GM12878 (cell line): ENCODE results near the gene ETS1. TPM values are rescaled to one million over a fixed set of nuclear protein-coding genes. Genes with fewer than 3 reads are reported as not detected.

ENCODE experiments used
- ATAC-seq: fragments of 200-7000 bp; cut with Tn5 transposase; 3 replicates; pipeline ENCODE4 v1.9.1; 2020; ENCODE audit warnings: mild to moderate bottlenecking, moderate library complexity
- BruUV-seq: library from RNA; stranded (reverse); fragments of 400-500 nt; replicated peaks from 2 replicates; lab custom pipeline; 2021; lab: Mats Ljungman, UMichigan
- CTCF ChIA-PET: fragments of 300-600 bp; sonication (Branson Sonifier 250); formaldehyde crosslinking; extraction: SDS; loops from one replicate; lab custom pipeline; 2021; ENCODE audit warnings: inconsistent platforms; lab: Yijun Ruan, JAX
- POLR2A ChIA-PET: fragments of 350-600 bp; formaldehyde crosslinking; extraction: SDS; loops from one replicate; lab custom pipeline; 2021; ENCODE audit warnings: inconsistent platforms; lab: Charles Lee
- RAD21 ChIA-PET: fragments of 300-600 bp; sonication (Branson Sonifier 250); formaldehyde crosslinking; loops from one replicate; lab custom pipeline; 2023; ENCODE audit warnings: antibody characterized with exemption; ENCODE audit not compliant: unreplicated experiment; lab: Charles Lee
- SMC1A ChIA-PET: fragments of 300-600 bp; sonication (Branson Sonifier 250); formaldehyde crosslinking; loops from one replicate; lab custom pipeline; 2023; ENCODE audit not compliant: unreplicated experiment, uncharacterized antibody; lab: Charles Lee
- DNase-seq: peaks from one replicate; pipeline ENCODE4 v3.0.0-alpha.2; 2011; ENCODE audit warnings: low read depth, low spot score
- FAIRE-seq: peaks from 3 replicates; lab custom pipeline; 2011; peaks lifted over from hg19 to GRCh38; lab: Jason Lieb, UNC
- H2AFZ ChIP-seq: 2 replicates; pipeline ENCODE4 v1.6.0; 2011; ENCODE audit warnings: low read depth, low read length, control low read depth; ENCODE audit not compliant: control insufficient read depth
- H3K27ac ChIP-seq: 2 replicates; pipeline ENCODE4 v1.5.1; 2011; ENCODE audit warnings: control low read depth; ENCODE audit not compliant: control insufficient read depth, insufficient read depth
- H3K27me3 ChIP-seq, 2 experiments: replicated peaks in 1 of 2; 2 replicates each; pipeline versions ENCODE4 v1.6.0 to v1.6.1; 2011; ENCODE audit warnings: low read length in 1 of 2; ENCODE audit not compliant: control insufficient read depth in 2 of 2, insufficient read depth in 2 of 2
- H3K36me3 ChIP-seq, 2 experiments: 2 replicates each; pipeline ENCODE4 v1.5.1; 2011; ENCODE audit warnings: low read length in 1 of 2; ENCODE audit not compliant: control insufficient read depth in 2 of 2, insufficient read depth in 2 of 2
- H3K4me1 ChIP-seq: 2 replicates; pipeline ENCODE4 v1.6.1; 2011; ENCODE audit warnings: mild to moderate bottlenecking, low read length, moderate library complexity, mixed read lengths; ENCODE audit not compliant: control insufficient read depth, insufficient read depth
- H3K4me2 ChIP-seq: 2 replicates; pipeline ENCODE4 v1.6.0; 2011; ENCODE audit warnings: control low read depth; ENCODE audit not compliant: control insufficient read depth, insufficient read depth
- H3K4me3 ChIP-seq: fragments of 200-600 bp; sonication (generic); 2 replicates; pipeline ENCODE4 v1.5.1; 2016
- H3K79me2 ChIP-seq: 2 replicates; pipeline ENCODE4 v1.6.0; 2011; ENCODE audit warnings: low read length; ENCODE audit not compliant: control insufficient read depth, insufficient read depth
- H3K9ac ChIP-seq: 2 replicates; pipeline ENCODE4 v1.8.0; 2011; ENCODE audit warnings: low read length, control low read depth, mixed read lengths; ENCODE audit not compliant: control insufficient read depth, insufficient read depth
- H3K9me3 ChIP-seq: replicated peaks from 3 replicates; pipeline ENCODE4 v1.5.1; 2011; ENCODE audit warnings: mild to moderate bottlenecking, low read length; ENCODE audit not compliant: control insufficient read depth, insufficient read depth
- H4K20me1 ChIP-seq: 2 replicates; pipeline ENCODE4 v1.6.0; 2011; ENCODE audit not compliant: control insufficient read depth, insufficient read depth
- BMI1 ChIP-seq: fragments of 450-650 bp; IDR thresholded peaks from 2 replicates; pipeline ENCODE4 v1.6.1; 2016; ENCODE audit warnings: mild to moderate bottlenecking, moderate library complexity, borderline replicate concordance
- CHD1 ChIP-seq: IDR thresholded peaks from 2 replicates; pipeline ENCODE4 v1.6.1; 2012; ENCODE audit warnings: low read depth, low read length, improper control_type of control experiment
- EGR1 ChIP-seq, 2 experiments: IDR thresholded peaks; 1 replicate in 1 of 2; 2 replicates in 1 of 2; pipeline ENCODE4 v1.6.1; 2011 to 2012; ENCODE audit warnings: low read depth in 2 of 2, low read length in 2 of 2, borderline replicate concordance in 1 of 2, mild to moderate bottlenecking in 1 of 2, moderate library complexity in 1 of 2
- GABPA ChIP-seq: IDR thresholded peaks from 2 replicates; pipeline ENCODE4 v1.6.1; 2014; ENCODE audit warnings: antibody characterized with exemption, low read depth, mild to moderate bottlenecking, inconsistent platforms
- HCFC1 ChIP-seq: fragments of 150-350 bp; IDR thresholded peaks from 2 replicates; pipeline ENCODE4 v1.6.1; 2014; ENCODE audit warnings: low read length
- NFIC ChIP-seq: IDR thresholded peaks from 2 replicates; pipeline ENCODE4 v1.6.1; 2012; ENCODE audit warnings: low read depth, mild to moderate bottlenecking, inconsistent platforms, low read length, moderate library complexity
- POU2F2 ChIP-seq: IDR thresholded peaks from 3 replicates; pipeline ENCODE4 v1.6.1; 2011; ENCODE audit warnings: low read depth, mild to moderate bottlenecking, low read length, borderline replicate concordance
- RAD51 ChIP-seq: fragments of 450-650 bp; IDR thresholded peaks from 2 replicates; pipeline ENCODE4 v1.6.1; 2016; ENCODE audit warnings: moderate library complexity, mild to moderate bottlenecking, inconsistent platforms
- RB1 ChIP-seq: fragments of 450-650 bp; formaldehyde crosslinking; IDR thresholded peaks from 2 replicates; pipeline ENCODE4 v1.6.1; 2017; ENCODE audit warnings: mild to moderate bottlenecking, borderline replicate concordance
- WGBS: methylation state at CpG from one replicate; pipeline ENCODE4 v1.1.6; 2016; ENCODE audit warnings: low lambda C conversion rate; ENCODE audit not compliant: insufficient replicate concordance, insufficient coverage; ENCODE audit errors: missing lambda C conversion rate; 5-methylcytosine and 5-hydroxymethylcytosine counted together
- in situ Hi-C: fragments of 300-500 bp; cut with MboI; formaldehyde crosslinking; loops from 9 replicates; pipeline ENCODE4 v1.14.3; 2018; ENCODE audit warnings: mixed read lengths
- intact Hi-C: fragments of 100-400 bp; cut with micrococcal nuclease; formaldehyde crosslinking; loops from one replicate; pipeline ENCODE4 v1.14.2; 2022; ENCODE audit not compliant: unreplicated experiment
- polyA plus RNA-seq, 11 experiments: library from polyadenylated mRNA; depleted of rRNA in 4 of 11; unstranded in 6 of 11; stranded (reverse) in 5 of 11; fragments of >200 nt; fragmentation: Nextera tagmentation in 4 of 11; fragmentation: Illumina TruSeq in 1 of 11; extraction: Ambion mirVana in 4 of 11; extraction: Trizol in 1 of 11; gene quantifications; 1 replicate in 1 of 11; 2 replicates in 10 of 11; pipeline versions ENCODE4 v1.2.1 to v1.2.3, GENCODE V29; 2011 to 2016; ENCODE audit warnings: inconsistent platforms in 2 of 11, missing spikeins in 2 of 11, low read depth in 1 of 11
- total RNA-seq, 4 experiments: library from RNA; depleted of rRNA in 3 of 4; stranded (reverse); fragments of >200 nt in 3 of 4; fragmentation: Illumina TruSeq in 1 of 4; extraction: Trizol in 1 of 4; gene quantifications; 2 replicates each; pipeline versions ENCODE4 v1.2.1 to v1.2.3, GENCODE V29; 2013 to 2021
- TF ChIP-seq, protein P1 (sequence below): IDR thresholded peaks from 2 replicates; pipeline ENCODE4 v1.6.1; 2012; ENCODE audit warnings: mild to moderate bottlenecking, low read depth, low read length
- TF ChIP-seq, protein P2 (sequence below): fragments of 450-650 bp; IDR thresholded peaks from 2 replicates; pipeline ENCODE4 v1.6.1; 2017; ENCODE audit warnings: mild to moderate bottlenecking, moderate library complexity
- TF ChIP-seq, protein P3 (sequence below): fragments of 450-650 bp; IDR thresholded peaks from 2 replicates; pipeline ENCODE4 v1.6.1; 2017; ENCODE audit warnings: borderline replicate concordance

Gene ETS1
- total and polyA plus RNA-seq, 10 of the 15 experiments (the other 5 are each of a cell fraction or from before 2014, with no cell fraction given), result 12.5 to 112 (median 55.5) TPM

DNA sequence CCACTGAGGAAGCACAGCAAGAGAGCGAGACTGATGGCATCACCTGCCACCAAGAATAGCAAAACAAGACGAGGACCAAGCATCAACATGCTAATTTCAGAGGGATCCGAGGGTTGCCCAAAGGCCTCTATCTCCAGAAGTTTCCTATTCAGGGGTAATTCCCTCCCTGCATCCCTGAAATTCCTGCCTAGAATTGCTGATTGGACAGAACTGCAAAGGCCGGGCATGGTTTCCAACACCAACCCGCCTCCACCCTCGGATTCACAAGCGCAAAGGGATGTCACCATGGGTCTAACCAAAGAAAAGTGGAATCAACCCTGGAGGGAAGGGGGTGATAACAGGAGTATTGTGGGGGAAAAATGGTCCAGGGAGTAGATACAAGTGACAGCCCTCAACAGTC is 28.3 kb upstream of the ETS1 start:
- Histone ChIP-seq H3K4me1 (peaks cover 34% of the 10 kb centered on the region), H4K20me1 (no peaks in the 10 kb centered on the region)
- intact Hi-C loops, result no loop called here
- TF ChIP-seq, protein P1, sequence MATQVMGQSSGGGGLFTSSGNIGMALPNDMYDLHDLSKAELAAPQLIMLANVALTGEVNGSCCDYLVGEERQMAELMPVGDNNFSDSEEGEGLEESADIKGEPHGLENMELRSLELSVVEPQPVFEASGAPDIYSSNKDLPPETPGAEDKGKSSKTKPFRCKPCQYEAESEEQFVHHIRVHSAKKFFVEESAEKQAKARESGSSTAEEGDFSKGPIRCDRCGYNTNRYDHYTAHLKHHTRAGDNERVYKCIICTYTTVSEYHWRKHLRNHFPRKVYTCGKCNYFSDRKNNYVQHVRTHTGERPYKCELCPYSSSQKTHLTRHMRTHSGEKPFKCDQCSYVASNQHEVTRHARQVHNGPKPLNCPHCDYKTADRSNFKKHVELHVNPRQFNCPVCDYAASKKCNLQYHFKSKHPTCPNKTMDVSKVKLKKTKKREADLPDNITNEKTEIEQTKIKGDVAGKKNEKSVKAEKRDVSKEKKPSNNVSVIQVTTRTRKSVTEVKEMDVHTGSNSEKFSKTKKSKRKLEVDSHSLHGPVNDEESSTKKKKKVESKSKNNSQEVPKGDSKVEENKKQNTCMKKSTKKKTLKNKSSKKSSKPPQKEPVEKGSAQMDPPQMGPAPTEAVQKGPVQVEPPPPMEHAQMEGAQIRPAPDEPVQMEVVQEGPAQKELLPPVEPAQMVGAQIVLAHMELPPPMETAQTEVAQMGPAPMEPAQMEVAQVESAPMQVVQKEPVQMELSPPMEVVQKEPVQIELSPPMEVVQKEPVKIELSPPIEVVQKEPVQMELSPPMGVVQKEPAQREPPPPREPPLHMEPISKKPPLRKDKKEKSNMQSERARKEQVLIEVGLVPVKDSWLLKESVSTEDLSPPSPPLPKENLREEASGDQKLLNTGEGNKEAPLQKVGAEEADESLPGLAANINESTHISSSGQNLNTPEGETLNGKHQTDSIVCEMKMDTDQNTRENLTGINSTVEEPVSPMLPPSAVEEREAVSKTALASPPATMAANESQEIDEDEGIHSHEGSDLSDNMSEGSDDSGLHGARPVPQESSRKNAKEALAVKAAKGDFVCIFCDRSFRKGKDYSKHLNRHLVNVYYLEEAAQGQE, result no peak
- TF ChIP-seq BMI1, result no peak
- TF ChIP-seq, protein P2, sequence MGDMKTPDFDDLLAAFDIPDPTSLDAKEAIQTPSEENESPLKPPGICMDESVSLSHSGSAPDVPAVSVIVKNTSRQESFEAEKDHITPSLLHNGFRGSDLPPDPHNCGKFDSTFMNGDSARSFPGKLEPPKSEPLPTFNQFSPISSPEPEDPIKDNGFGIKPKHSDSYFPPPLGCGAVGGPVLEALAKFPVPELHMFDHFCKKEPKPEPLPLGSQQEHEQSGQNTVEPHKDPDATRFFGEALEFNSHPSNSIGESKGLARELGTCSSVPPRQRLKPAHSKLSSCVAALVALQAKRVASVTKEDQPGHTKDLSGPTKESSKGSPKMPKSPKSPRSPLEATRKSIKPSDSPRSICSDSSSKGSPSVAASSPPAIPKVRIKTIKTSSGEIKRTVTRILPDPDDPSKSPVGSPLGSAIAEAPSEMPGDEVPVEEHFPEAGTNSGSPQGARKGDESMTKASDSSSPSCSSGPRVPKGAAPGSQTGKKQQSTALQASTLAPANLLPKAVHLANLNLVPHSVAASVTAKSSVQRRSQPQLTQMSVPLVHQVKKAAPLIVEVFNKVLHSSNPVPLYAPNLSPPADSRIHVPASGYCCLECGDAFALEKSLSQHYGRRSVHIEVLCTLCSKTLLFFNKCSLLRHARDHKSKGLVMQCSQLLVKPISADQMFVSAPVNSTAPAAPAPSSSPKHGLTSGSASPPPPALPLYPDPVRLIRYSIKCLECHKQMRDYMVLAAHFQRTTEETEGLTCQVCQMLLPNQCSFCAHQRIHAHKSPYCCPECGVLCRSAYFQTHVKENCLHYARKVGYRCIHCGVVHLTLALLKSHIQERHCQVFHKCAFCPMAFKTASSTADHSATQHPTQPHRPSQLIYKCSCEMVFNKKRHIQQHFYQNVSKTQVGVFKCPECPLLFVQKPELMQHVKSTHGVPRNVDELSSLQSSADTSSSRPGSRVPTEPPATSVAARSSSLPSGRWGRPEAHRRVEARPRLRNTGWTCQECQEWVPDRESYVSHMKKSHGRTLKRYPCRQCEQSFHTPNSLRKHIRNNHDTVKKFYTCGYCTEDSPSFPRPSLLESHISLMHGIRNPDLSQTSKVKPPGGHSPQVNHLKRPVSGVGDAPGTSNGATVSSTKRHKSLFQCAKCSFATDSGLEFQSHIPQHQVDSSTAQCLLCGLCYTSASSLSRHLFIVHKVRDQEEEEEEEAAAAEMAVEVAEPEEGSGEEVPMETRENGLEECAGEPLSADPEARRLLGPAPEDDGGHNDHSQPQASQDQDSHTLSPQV, result no peak
- no peak for TF ChIP-seq NFIC
- TF ChIP-seq EGR1 (IDR thresholded peaks at IDR 0.05; ENCODE audit: borderline replicate concordance in 1 of 2, low read depth in 2 of 2, low read length in 2 of 2), result no peak
- no peak for TF ChIP-seq RB1
- TF ChIP-seq GABPA, result no peak
- TF ChIP-seq POU2F2, result no peak
- TF ChIP-seq HCFC1, result no peak
- TF ChIP-seq CHD1, result no peak
- no peak for TF ChIP-seq RAD51
- TF ChIP-seq, protein P3, sequence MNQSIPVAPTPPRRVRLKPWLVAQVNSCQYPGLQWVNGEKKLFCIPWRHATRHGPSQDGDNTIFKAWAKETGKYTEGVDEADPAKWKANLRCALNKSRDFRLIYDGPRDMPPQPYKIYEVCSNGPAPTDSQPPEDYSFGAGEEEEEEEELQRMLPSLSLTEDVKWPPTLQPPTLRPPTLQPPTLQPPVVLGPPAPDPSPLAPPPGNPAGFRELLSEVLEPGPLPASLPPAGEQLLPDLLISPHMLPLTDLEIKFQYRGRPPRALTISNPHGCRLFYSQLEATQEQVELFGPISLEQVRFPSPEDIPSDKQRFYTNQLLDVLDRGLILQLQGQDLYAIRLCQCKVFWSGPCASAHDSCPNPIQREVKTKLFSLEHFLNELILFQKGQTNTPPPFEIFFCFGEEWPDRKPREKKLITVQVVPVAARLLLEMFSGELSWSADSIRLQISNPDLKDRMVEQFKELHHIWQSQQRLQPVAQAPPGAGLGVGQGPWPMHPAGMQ, result no peak

More for the DNA sequence above, 28.3 kb upstream of the ETS1 start:
- SMC1A ChIA-PET, result interaction anchor here (23.9 kb wide), 1 partner anchor 10 kb away, joined by 596 read pairs; no protein-coding TSS in a partner anchor
- H3K79me2 ChIP-seq, result no peaks in the 10 kb centered on the region
- H3K9me3 ChIP-seq, result no peaks in the 10 kb centered on the region
- H3K4me3 ChIP-seq, result no peak overlapping the region
- no peak overlapping the region for H3K27ac ChIP-seq
- H3K36me3 ChIP-seq, result no peaks in the 10 kb centered on the region
- RAD21 ChIA-PET, result no interaction called here
- POLR2A ChIA-PET, result no interaction called here
- 97% methylated on average over 7 of the region's 7 CpGs for WGBS
- BruUV-seq, result no TSS peak
- CTCF ChIA-PET, result interaction anchor here (18.0 kb wide), 1 partner anchor 10 kb away, joined by 444 read pairs; no protein-coding TSS in a partner anchor
- DNase-seq (no peak), ATAC-seq (no peak), FAIRE-seq (no peak)
- no peaks in the 10 kb centered on the region for H3K27me3 ChIP-seq
- H2AFZ ChIP-seq, result no peak overlapping the region
- H3K9ac ChIP-seq, result no peak overlapping the region
- in situ Hi-C loops, result no loop called here
- no peak overlapping the region for H3K4me2 ChIP-seq
